DMS114 treated with DMSO at 0.1 percent for 48 hours (cell line): ENCODE data around the gene SPATA16.
"Not testable (repeated sequence)": the region's sequence is repeated elsewhere in the genome, so short reads cannot be mapped to it uniquely, and the experiment has no call there.

Source experiments
- DNase-seq: peaks from one replicate; lab custom pipeline; 2025; ENCODE audit not compliant: unreplicated experiment; lab: John Stamatoyannopoulos, UW

SPATA16 gene

GRCh38 chr3:172960626-172961182, 180.3 kb downstream of the SPATA16 start:
- not testable (repeated sequence) for DNase-seq

- DNase-seq: no peak
Measured at GRCh38 chr3:172958565-172958964, 182.5 kb downstream of the SPATA16 start.

- DNase-seq: no peak
Measured at GRCh38 chr3:172953571-172953970, 187.5 kb downstream of the SPATA16 start.

GRCh38 chr3:172951511-172951910, 189.5 kb downstream of the SPATA16 start:
- no peak for DNase-seq

- no peak for DNase-seq
Measured at GRCh38 chr3:172946061-172946460, 195.0 kb downstream of the SPATA16 start.

- no peak for DNase-seq
Measured at GRCh38 chr3:172939651-172940293, 201.3 kb downstream of the SPATA16 start.

- no peak for DNase-seq
Measured at GRCh38 chr3:172938788-172939187, 202.2 kb downstream of the SPATA16 start.

GRCh38 chr3:172931746-172932285, 209.2 kb downstream of the SPATA16 start:
- no peak for DNase-seq

- DNase-seq: no peak
Measured at GRCh38 chr3:172929451-172929850, 211.6 kb downstream of the SPATA16 start.

- no peak for DNase-seq
Measured at GRCh38 chr3:172924546-172924945, 216.5 kb downstream of the SPATA16 start.

GRCh38 chr3:172919297-172919683, 221.7 kb downstream of the SPATA16 start:
- no peak for DNase-seq

- DNase-seq: no peak
Measured at GRCh38 chr3:172918568-172919296, 222.3 kb downstream of the SPATA16 start.

GRCh38 chr3:172918165-172918564, 222.9 kb downstream of the SPATA16 start:
- no peak for DNase-seq

GRCh38 chr3:172915911-172916514, 225.0 kb downstream of the SPATA16 start:
- no peak for DNase-seq

GRCh38 chr3:172914854-172915253, 226.2 kb downstream of the SPATA16 start:
- no peak for DNase-seq

- no peak for DNase-seq
Measured at GRCh38 chr3:172913911-172914655, 227.0 kb downstream of the SPATA16 start.

- no peak for DNase-seq
Measured at GRCh38 chr3:172911142-172911541, 229.9 kb downstream of the SPATA16 start.

GRCh38 chr3:172908771-172909270, 232.2 kb downstream of the SPATA16 start:
- DNase-seq: no peak

GRCh38 chr3:172905451-172905850, 235.6 kb downstream of the SPATA16 start:
- no peak for DNase-seq

GRCh38 chr3:172904711-172905373, 236.2 kb downstream of the SPATA16 start:
- no peak for DNase-seq
